NT2/D1 (cell line): ENCODE results near the gene IGBP1.

Experiments used
- SUZ12 ChIP-seq: IDR thresholded peaks from 2 replicates; pipeline ENCODE4 v1.6.1; 2011; ENCODE audit not compliant: insufficient read length, insufficient read depth; ENCODE audit errors: extremely low read depth
- YY1 ChIP-seq: IDR thresholded peaks from 2 replicates; pipeline ENCODE4 v1.6.1; 2011; ENCODE audit not compliant: insufficient read length, insufficient read depth
- ZNF274 ChIP-seq: IDR thresholded peaks from 2 replicates; pipeline ENCODE4 v1.6.1; 2011; ENCODE audit warnings: mild to moderate bottlenecking, low read depth, low read length

DNA sequence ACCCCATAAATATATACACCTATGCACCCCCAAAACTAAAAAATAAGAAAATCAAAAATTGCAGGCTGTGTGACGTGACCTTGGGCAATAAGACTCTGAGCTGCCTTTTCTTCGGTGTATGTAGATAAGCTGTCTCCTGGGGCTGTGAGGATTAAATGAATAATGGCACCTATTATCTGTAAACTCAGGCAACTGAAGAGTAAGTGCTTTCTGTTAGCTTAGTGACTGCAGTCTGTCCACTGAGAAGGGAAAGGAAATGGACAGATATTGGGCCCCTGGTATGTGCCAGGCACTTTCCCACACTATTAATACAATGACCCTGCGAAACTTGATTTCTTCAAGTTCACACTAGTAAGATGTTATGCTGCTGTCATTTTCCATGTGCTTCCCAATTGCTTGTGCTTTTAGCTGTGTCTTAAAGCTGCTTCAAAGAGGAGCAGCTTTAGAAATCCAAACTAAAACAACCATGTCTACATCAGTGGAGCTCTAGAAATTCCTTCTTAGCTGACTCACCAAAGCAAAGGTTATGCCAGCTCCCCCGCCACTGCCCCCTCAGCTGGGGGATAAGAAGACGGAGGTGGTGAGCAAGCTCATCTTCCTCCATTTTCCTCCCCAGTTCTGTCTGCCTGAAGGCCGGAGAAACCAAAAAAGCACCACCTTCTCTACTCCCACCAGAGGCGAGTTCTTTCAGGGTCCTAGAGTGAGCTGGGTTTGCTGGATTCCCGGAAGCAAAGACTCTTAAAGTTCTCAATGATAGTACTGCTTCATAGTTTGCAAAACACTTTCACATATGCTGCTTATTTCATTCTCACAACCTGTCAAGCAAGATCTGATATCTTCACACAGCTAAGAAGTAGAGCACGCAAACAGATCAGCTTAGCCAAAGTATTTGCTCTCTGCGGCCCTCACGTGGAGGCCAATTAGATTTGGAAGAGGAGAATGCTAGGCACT is 35.3 kb downstream of the IGBP1 start:
- TF ChIP-seq SUZ12: no peak
- TF ChIP-seq YY1: no peak
- TF ChIP-seq ZNF274: no peak
